ENCODE data around the gene DYNC1H1.

DYNC1H1 gene

DNA sequence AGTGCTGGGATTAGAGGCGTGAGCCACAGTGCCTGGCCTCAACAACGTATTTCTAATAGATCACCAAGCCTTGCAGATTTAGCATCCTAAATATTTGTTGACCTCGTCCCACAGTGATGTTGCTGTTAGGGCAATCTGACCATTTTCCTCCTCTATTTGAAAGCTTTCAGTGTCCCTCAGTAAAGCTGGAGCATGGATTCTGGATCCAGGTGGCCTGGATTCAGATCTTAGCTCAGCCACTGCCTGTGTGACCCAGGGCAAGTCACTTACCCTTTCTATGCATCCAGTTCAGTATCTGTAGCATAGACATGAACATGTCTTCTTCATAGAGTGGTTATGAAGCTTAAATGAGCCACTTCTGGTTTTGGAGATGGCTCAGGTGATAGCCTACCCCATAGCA lies 126.3 kb downstream of the DYNC1H1 start (continued):
- TF ChIP-seq, protein P1, sequence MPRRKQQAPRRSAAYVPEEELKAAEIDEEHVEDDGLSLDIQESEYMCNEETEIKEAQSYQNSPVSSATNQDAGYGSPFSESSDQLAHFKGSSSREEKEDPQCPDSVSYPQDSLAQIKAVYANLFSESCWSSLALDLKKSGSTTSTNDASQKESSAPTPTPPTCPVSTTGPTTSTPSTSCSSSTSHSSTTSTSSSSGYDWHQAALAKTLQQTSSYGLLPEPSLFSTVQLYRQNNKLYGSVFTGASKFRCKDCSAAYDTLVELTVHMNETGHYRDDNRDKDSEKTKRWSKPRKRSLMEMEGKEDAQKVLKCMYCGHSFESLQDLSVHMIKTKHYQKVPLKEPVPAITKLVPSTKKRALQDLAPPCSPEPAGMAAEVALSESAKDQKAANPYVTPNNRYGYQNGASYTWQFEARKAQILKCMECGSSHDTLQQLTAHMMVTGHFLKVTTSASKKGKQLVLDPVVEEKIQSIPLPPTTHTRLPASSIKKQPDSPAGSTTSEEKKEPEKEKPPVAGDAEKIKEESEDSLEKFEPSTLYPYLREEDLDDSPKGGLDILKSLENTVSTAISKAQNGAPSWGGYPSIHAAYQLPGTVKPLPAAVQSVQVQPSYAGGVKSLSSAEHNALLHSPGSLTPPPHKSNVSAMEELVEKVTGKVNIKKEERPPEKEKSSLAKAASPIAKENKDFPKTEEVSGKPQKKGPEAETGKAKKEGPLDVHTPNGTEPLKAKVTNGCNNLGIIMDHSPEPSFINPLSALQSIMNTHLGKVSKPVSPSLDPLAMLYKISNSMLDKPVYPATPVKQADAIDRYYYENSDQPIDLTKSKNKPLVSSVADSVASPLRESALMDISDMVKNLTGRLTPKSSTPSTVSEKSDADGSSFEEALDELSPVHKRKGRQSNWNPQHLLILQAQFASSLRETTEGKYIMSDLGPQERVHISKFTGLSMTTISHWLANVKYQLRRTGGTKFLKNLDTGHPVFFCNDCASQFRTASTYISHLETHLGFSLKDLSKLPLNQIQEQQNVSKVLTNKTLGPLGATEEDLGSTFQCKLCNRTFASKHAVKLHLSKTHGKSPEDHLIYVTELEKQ (tag by site-specific recombination; IDR thresholded peaks at IDR 0.05; ENCODE audit: borderline replicate concordance): no peak
- TF ChIP-seq SP7 (tag by site-specific recombination; IDR thresholded peaks at IDR 0.05) (no peak), PATZ1 (tag by site-specific recombination; IDR thresholded peaks at IDR 0.05) (no peak), ZNF146 (tag by site-specific recombination; IDR thresholded peaks at IDR 0.05) (no peak)

DNA sequence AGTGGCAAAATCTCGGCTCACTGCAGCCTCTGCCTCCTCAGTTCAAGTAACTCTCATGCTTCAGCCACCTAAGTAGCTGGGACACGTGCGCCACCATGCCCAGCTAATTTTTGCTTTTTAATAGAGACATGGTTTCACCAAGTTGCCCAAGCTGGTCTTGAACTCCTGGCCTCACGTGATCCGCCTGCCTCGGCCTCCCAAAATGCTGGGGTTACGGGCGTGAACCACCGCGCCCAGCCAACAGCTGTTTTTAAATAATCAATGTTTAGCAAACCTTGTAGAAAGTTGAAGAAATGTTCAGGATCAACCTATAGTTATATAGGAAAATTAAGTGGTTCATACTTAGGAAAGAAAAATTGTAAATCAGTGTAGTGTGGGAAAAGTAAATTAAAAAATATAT lies 128.4 kb downstream of the DYNC1H1 start:
- ChIA-PET CTCF (interaction anchor here (0.6 to 1.6 kb wide), 3 partner anchors 11 to 131 kb away, joined by 3 to 4 read pairs (median 3); no protein-coding TSS in a partner anchor), POLR2A (interaction anchor here (0.7 kb wide), 1 partner anchor 92 kb away, joined by 5 read pairs; no protein-coding TSS in a partner anchor)
- Histone ChIP-seq H3K9me3 (ENCODE audit: control insufficient read depth, insufficient read depth, low read depth, low read length) (no peaks in the 10 kb centered on the region), H3K4me3 (ENCODE audit: low read depth, low read length) (no peak overlapping the region), H3K4me1 (ENCODE audit: control insufficient read depth, insufficient read depth, low read length) (peaks cover 2% of the 10 kb centered on the region; the same call in 1 of the 2 replicates), H3K27ac (ENCODE audit: extremely low read depth, low read depth, low read length) (no peak overlapping the region), H3K36me3 (ENCODE audit: control insufficient read depth in 2 of 2, insufficient read depth in 1 of 2, low read length in 2 of 2) (no peaks in the 10 kb centered on the region)
- no peak for TF ChIP-seq ZNF621 (tag by site-specific recombination; IDR thresholded peaks at IDR 0.05)

GRCh38 chr14:102094101-102094500 lies 129.7 kb downstream of the DYNC1H1 start:
- POLR2A ChIA-PET: no interaction called here
- TF ChIP-seq ZNF221 (tag by site-specific recombination; IDR thresholded peaks at IDR 0.05; ENCODE audit: borderline replicate concordance) (no peak), ZNF274 (IDR thresholded peaks at IDR 0.05; ENCODE audit: low read length) (no peak), ZNF274 (tag by site-specific recombination; IDR thresholded peaks at IDR 0.05; ENCODE audit: borderline replicate concordance) (no peak), ZNF544 (tag by site-specific recombination; IDR thresholded peaks at IDR 0.05) (no peak), SP7 (tag by site-specific recombination; IDR thresholded peaks at IDR 0.05) (no peak), ZNF610 (tag by site-specific recombination; IDR thresholded peaks at IDR 0.05; ENCODE audit: borderline replicate concordance) (no peak), PATZ1 (tag by site-specific recombination; IDR thresholded peaks at IDR 0.05) (no peak), WT1 (tag by site-specific recombination; IDR thresholded peaks at IDR 0.05) (no peak), ZNF660 (tag by site-specific recombination; IDR thresholded peaks at IDR 0.05) (no peak), ZNF658 (tag by site-specific recombination; IDR thresholded peaks at IDR 0.05) (no peak), SCRT1 (tag by site-specific recombination; IDR thresholded peaks at IDR 0.05; ENCODE audit: borderline replicate concordance) (no peak), REPIN1 (tag by site-specific recombination; IDR thresholded peaks at IDR 0.05; ENCODE audit: low read depth) (no peak), OVOL3 (tag by site-specific recombination; IDR thresholded peaks at IDR 0.05) (no peak), ZNF555 (tag by site-specific recombination; conservative IDR thresholded peaks at IDR 0.05) (no peak), ZEB2 (tag by site-specific recombination; IDR thresholded peaks at IDR 0.05) (no peak), ZNF248 (tag by site-specific recombination; IDR thresholded peaks at IDR 0.05) (no peak)
- TF ChIP-seq, protein P2, sequence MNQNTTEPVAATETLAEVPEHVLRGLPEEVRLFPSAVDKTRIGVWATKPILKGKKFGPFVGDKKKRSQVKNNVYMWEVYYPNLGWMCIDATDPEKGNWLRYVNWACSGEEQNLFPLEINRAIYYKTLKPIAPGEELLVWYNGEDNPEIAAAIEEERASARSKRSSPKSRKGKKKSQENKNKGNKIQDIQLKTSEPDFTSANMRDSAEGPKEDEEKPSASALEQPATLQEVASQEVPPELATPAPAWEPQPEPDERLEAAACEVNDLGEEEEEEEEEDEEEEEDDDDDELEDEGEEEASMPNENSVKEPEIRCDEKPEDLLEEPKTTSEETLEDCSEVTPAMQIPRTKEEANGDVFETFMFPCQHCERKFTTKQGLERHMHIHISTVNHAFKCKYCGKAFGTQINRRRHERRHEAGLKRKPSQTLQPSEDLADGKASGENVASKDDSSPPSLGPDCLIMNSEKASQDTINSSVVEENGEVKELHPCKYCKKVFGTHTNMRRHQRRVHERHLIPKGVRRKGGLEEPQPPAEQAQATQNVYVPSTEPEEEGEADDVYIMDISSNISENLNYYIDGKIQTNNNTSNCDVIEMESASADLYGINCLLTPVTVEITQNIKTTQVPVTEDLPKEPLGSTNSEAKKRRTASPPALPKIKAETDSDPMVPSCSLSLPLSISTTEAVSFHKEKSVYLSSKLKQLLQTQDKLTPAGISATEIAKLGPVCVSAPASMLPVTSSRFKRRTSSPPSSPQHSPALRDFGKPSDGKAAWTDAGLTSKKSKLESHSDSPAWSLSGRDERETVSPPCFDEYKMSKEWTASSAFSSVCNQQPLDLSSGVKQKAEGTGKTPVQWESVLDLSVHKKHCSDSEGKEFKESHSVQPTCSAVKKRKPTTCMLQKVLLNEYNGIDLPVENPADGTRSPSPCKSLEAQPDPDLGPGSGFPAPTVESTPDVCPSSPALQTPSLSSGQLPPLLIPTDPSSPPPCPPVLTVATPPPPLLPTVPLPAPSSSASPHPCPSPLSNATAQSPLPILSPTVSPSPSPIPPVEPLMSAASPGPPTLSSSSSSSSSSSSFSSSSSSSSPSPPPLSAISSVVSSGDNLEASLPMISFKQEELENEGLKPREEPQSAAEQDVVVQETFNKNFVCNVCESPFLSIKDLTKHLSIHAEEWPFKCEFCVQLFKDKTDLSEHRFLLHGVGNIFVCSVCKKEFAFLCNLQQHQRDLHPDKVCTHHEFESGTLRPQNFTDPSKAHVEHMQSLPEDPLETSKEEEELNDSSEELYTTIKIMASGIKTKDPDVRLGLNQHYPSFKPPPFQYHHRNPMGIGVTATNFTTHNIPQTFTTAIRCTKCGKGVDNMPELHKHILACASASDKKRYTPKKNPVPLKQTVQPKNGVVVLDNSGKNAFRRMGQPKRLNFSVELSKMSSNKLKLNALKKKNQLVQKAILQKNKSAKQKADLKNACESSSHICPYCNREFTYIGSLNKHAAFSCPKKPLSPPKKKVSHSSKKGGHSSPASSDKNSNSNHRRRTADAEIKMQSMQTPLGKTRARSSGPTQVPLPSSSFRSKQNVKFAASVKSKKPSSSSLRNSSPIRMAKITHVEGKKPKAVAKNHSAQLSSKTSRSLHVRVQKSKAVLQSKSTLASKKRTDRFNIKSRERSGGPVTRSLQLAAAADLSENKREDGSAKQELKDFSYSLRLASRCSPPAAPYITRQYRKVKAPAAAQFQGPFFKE (tag by site-specific recombination; IDR thresholded peaks at IDR 0.05; ENCODE audit: borderline replicate concordance): no peak

More at GRCh38 chr14:102094101-102094500, 129.7 kb downstream of the DYNC1H1 start:
- H3K4me1 ChIP-seq (ENCODE audit: control insufficient read depth, insufficient read depth, low read length): no peaks in the 10 kb centered on the region
- H3K4me3 ChIP-seq (ENCODE audit: low read depth, low read length): no peak overlapping the region
- no peaks in the 10 kb centered on the region for H3K9me3 ChIP-seq (ENCODE audit: control insufficient read depth, insufficient read depth, low read depth, low read length)
- no peak overlapping the region for H3K27ac ChIP-seq (ENCODE audit: extremely low read depth, low read depth, low read length)
- no peaks in the 10 kb centered on the region for H3K36me3 ChIP-seq (ENCODE audit: control insufficient read depth in 2 of 2, insufficient read depth in 1 of 2, low read length in 2 of 2)
- CTCF ChIA-PET: interaction anchor here (0.5 to 0.7 kb wide), 2 partner anchors 29 to 221 kb away, joined by 3 to 12 read pairs; no protein-coding TSS in a partner anchor
